ENCODE results near the gene OSBPL3.
A peak's percentile ranks its signal among the peaks of the same experiment; 100 is the strongest.

OSBPL3 gene

GRCh38 chr7:24924375-24924774 is 55.6 kb downstream of the OSBPL3 start:
- Histone ChIP-seq H3K27me3 (ENCODE audit: control insufficient read depth in 2 of 2, insufficient read depth in 2 of 2, low read length in 2 of 2) (no peaks in the 10 kb centered on the region), H3K4me3 (ENCODE audit: low read length in 2 of 2) (no peak overlapping the region), H3K9ac (ENCODE audit: low read depth in 1 of 2, low read length in 2 of 2) (no peak overlapping the region), H3K9me3 (ENCODE audit: control insufficient read depth in 2 of 2, low read length in 2 of 2) (no peaks in the 10 kb centered on the region), H3K27ac (ENCODE audit: low read depth in 2 of 2, low read length in 2 of 2) (no peak overlapping the region), H3K36me3 (ENCODE audit: control insufficient read depth in 2 of 2, insufficient read depth in 2 of 2, low read length in 2 of 2) (no peaks in the 10 kb centered on the region), H3K4me1 (ENCODE audit: control insufficient read depth in 2 of 2, insufficient read depth in 2 of 2, low read length in 2 of 2) (peaks cover 0 to 4% of the 10 kb centered on the region in 2 donors)

GRCh38 chr7:24923172-24923865 is 56.7 kb downstream of the OSBPL3 start:
- peaks cover 0 to 4% of the 10 kb centered on the region in 2 donors for H3K4me1 ChIP-seq (ENCODE audit: control insufficient read depth in 2 of 2, insufficient read depth in 2 of 2, low read length in 2 of 2)
- no peak overlapping the region for H3K9ac ChIP-seq (ENCODE audit: low read depth in 1 of 2, low read length in 2 of 2)

GRCh38 chr7:24922099-24922773 is 57.7 kb downstream of the OSBPL3 start:
- peak overlapping the region in 1 of 2 donors; percentile 3 for H3K9ac ChIP-seq (ENCODE audit: low read depth in 1 of 2, low read length in 2 of 2)
- no peaks in the 10 kb centered on the region for H3K27me3 ChIP-seq (ENCODE audit: control insufficient read depth in 2 of 2, insufficient read depth in 2 of 2, low read length in 2 of 2)
- no peak overlapping the region for H3K27ac ChIP-seq (ENCODE audit: low read depth in 2 of 2, low read length in 2 of 2)
- H3K4me3 ChIP-seq (ENCODE audit: low read length in 2 of 2): no peak overlapping the region
- H3K36me3 ChIP-seq (ENCODE audit: control insufficient read depth in 2 of 2, insufficient read depth in 2 of 2, low read length in 2 of 2): no peaks in the 10 kb centered on the region
- H3K9me3 ChIP-seq (ENCODE audit: control insufficient read depth in 2 of 2, low read length in 2 of 2): no peaks in the 10 kb centered on the region
- peaks cover 0 to 4% of the 10 kb centered on the region in 2 donors for H3K4me1 ChIP-seq (ENCODE audit: control insufficient read depth in 2 of 2, insufficient read depth in 2 of 2, low read length in 2 of 2)

More at GRCh38 chr7:24923172-24923865, 56.7 kb downstream of the OSBPL3 start:
- Histone ChIP-seq H3K9me3 (ENCODE audit: control insufficient read depth in 2 of 2, low read length in 2 of 2) (no peaks in the 10 kb centered on the region), H3K27me3 (ENCODE audit: control insufficient read depth in 2 of 2, insufficient read depth in 2 of 2, low read length in 2 of 2) (no peaks in the 10 kb centered on the region), H3K36me3 (ENCODE audit: control insufficient read depth in 2 of 2, insufficient read depth in 2 of 2, low read length in 2 of 2) (no peaks in the 10 kb centered on the region), H3K27ac (ENCODE audit: low read depth in 2 of 2, low read length in 2 of 2) (no peak overlapping the region), H3K4me3 (ENCODE audit: low read length in 2 of 2) (no peak overlapping the region)

- Histone ChIP-seq H3K27me3 (ENCODE audit: control insufficient read depth in 2 of 2, insufficient read depth in 2 of 2, low read length in 2 of 2) (no peaks in the 10 kb centered on the region), H3K36me3 (ENCODE audit: control insufficient read depth in 2 of 2, insufficient read depth in 2 of 2, low read length in 2 of 2) (no peaks in the 10 kb centered on the region), H3K9me3 (ENCODE audit: control insufficient read depth in 2 of 2, low read length in 2 of 2) (no peaks in the 10 kb centered on the region), H3K27ac (ENCODE audit: low read depth in 2 of 2, low read length in 2 of 2) (no peak overlapping the region), H3K4me3 (ENCODE audit: low read length in 2 of 2) (no peak overlapping the region), H3K9ac (ENCODE audit: low read depth in 1 of 2, low read length in 2 of 2) (no peak overlapping the region), H3K4me1 (ENCODE audit: control insufficient read depth in 2 of 2, insufficient read depth in 2 of 2, low read length in 2 of 2) (peaks cover 0 to 4% of the 10 kb centered on the region in 2 donors)
Observed at GRCh38 chr7:24921362-24921679, 58.7 kb downstream of the OSBPL3 start.

GRCh38 chr7:24920451-24921361 is 59.3 kb downstream of the OSBPL3 start:
- Histone ChIP-seq H3K9me3 (ENCODE audit: control insufficient read depth in 2 of 2, low read length in 2 of 2) (no peaks in the 10 kb centered on the region), H3K27me3 (ENCODE audit: control insufficient read depth in 2 of 2, insufficient read depth in 2 of 2, low read length in 2 of 2) (no peaks in the 10 kb centered on the region), H3K4me1 (ENCODE audit: control insufficient read depth in 2 of 2, insufficient read depth in 2 of 2, low read length in 2 of 2) (peaks cover 0 to 4% of the 10 kb centered on the region in 2 donors), H3K9ac (ENCODE audit: low read depth in 1 of 2, low read length in 2 of 2) (no peak overlapping the region), H3K36me3 (ENCODE audit: control insufficient read depth in 2 of 2, insufficient read depth in 2 of 2, low read length in 2 of 2) (no peaks in the 10 kb centered on the region), H3K27ac (ENCODE audit: low read depth in 2 of 2, low read length in 2 of 2) (no peak overlapping the region), H3K4me3 (ENCODE audit: low read length in 2 of 2) (no peak overlapping the region)

GRCh38 chr7:24917510-24918239 is 62.3 kb downstream of the OSBPL3 start:
- Histone ChIP-seq H3K9me3 (ENCODE audit: control insufficient read depth in 2 of 2, low read length in 2 of 2) (no peaks in the 10 kb centered on the region), H3K27ac (ENCODE audit: low read depth in 2 of 2, low read length in 2 of 2) (peak overlapping the region in 1 of 2 donors; percentile 52), H3K27me3 (ENCODE audit: control insufficient read depth in 2 of 2, insufficient read depth in 2 of 2, low read length in 2 of 2) (no peaks in the 10 kb centered on the region), H3K9ac (ENCODE audit: low read depth in 1 of 2, low read length in 2 of 2) (no peak overlapping the region), H3K4me3 (ENCODE audit: low read length in 2 of 2) (peak overlapping the region in 1 of 2 donors; percentile 32), H3K36me3 (ENCODE audit: control insufficient read depth in 2 of 2, insufficient read depth in 2 of 2, low read length in 2 of 2) (no peaks in the 10 kb centered on the region), H3K4me1 (ENCODE audit: control insufficient read depth in 2 of 2, insufficient read depth in 2 of 2, low read length in 2 of 2) (peaks cover 0 to 4% of the 10 kb centered on the region in 2 donors)

- H3K27ac ChIP-seq (ENCODE audit: low read depth in 2 of 2, low read length in 2 of 2): no peak overlapping the region
- H3K9ac ChIP-seq (ENCODE audit: low read depth in 1 of 2, low read length in 2 of 2): no peak overlapping the region
- H3K36me3 ChIP-seq (ENCODE audit: control insufficient read depth in 2 of 2, insufficient read depth in 2 of 2, low read length in 2 of 2): no peaks in the 10 kb centered on the region
- no peak overlapping the region for H3K4me3 ChIP-seq (ENCODE audit: low read length in 2 of 2)
- peaks cover 0 to 4% of the 10 kb centered on the region in 2 donors for H3K4me1 ChIP-seq (ENCODE audit: control insufficient read depth in 2 of 2, insufficient read depth in 2 of 2, low read length in 2 of 2)
- H3K9me3 ChIP-seq (ENCODE audit: control insufficient read depth in 2 of 2, low read length in 2 of 2): no peaks in the 10 kb centered on the region
- H3K27me3 ChIP-seq (ENCODE audit: control insufficient read depth in 2 of 2, insufficient read depth in 2 of 2, low read length in 2 of 2): no peaks in the 10 kb centered on the region
Observed at GRCh38 chr7:24916463-24917040, 63.4 kb downstream of the OSBPL3 start.

GRCh38 chr7:24914465-24914859 is 65.5 kb downstream of the OSBPL3 start:
- no peak overlapping the region for H3K4me3 ChIP-seq (ENCODE audit: low read length in 2 of 2)
- H3K27ac ChIP-seq (ENCODE audit: low read depth in 2 of 2, low read length in 2 of 2): no peak overlapping the region
- no peaks in the 10 kb centered on the region for H3K4me1 ChIP-seq (ENCODE audit: control insufficient read depth in 2 of 2, insufficient read depth in 2 of 2, low read length in 2 of 2)
- no peaks in the 10 kb centered on the region for H3K27me3 ChIP-seq (ENCODE audit: control insufficient read depth in 2 of 2, insufficient read depth in 2 of 2, low read length in 2 of 2)
- no peaks in the 10 kb centered on the region for H3K36me3 ChIP-seq (ENCODE audit: control insufficient read depth in 2 of 2, insufficient read depth in 2 of 2, low read length in 2 of 2)
- no peaks in the 10 kb centered on the region for H3K9me3 ChIP-seq (ENCODE audit: control insufficient read depth in 2 of 2, low read length in 2 of 2)
- H3K9ac ChIP-seq (ENCODE audit: low read depth in 1 of 2, low read length in 2 of 2): no peak overlapping the region

- Histone ChIP-seq H3K27me3 (ENCODE audit: control insufficient read depth in 2 of 2, insufficient read depth in 2 of 2, low read length in 2 of 2) (no peaks in the 10 kb centered on the region), H3K4me3 (ENCODE audit: low read length in 2 of 2) (no peak overlapping the region), H3K36me3 (ENCODE audit: control insufficient read depth in 2 of 2, insufficient read depth in 2 of 2, low read length in 2 of 2) (no peaks in the 10 kb centered on the region), H3K9me3 (ENCODE audit: control insufficient read depth in 2 of 2, low read length in 2 of 2) (no peaks in the 10 kb centered on the region), H3K9ac (ENCODE audit: low read depth in 1 of 2, low read length in 2 of 2) (no peak overlapping the region), H3K27ac (ENCODE audit: low read depth in 2 of 2, low read length in 2 of 2) (no peak overlapping the region), H3K4me1 (ENCODE audit: control insufficient read depth in 2 of 2, insufficient read depth in 2 of 2, low read length in 2 of 2) (no peaks in the 10 kb centered on the region)
Observed at GRCh38 chr7:24913801-24914464, 66.0 kb downstream of the OSBPL3 start.

Data from mucosa of rectum (tissue), 2 donors.